GM03348 (cell line): Measurements from ENCODE around the gene ITPR1.
A peak's percentile ranks its signal among the peaks of the same experiment; 100 is the strongest.

ENCODE experiments used
- DNase-seq: peaks from one replicate; pipeline ENCODE4 v3.0.0; 2012; ENCODE audit warnings: low spot score

The ITPR1 gene

GRCh38 chr3:4687596-4687995 lies 194.4 kb downstream of the ITPR1 start:
- DNase-seq = no peak

GRCh38 chr3:4688411-4688810 lies 195.3 kb downstream of the ITPR1 start:
- no peak for DNase-seq

GRCh38 chr3:4689021-4689420 lies 195.9 kb downstream of the ITPR1 start:
- DNase-seq = no peak

GRCh38 chr3:4690277-4690676 lies 197.1 kb downstream of the ITPR1 start:
- no peak for DNase-seq

- DNase-seq = no peak
Measured at GRCh38 chr3:4693620-4694019, 200.5 kb downstream of the ITPR1 start.

DNA sequence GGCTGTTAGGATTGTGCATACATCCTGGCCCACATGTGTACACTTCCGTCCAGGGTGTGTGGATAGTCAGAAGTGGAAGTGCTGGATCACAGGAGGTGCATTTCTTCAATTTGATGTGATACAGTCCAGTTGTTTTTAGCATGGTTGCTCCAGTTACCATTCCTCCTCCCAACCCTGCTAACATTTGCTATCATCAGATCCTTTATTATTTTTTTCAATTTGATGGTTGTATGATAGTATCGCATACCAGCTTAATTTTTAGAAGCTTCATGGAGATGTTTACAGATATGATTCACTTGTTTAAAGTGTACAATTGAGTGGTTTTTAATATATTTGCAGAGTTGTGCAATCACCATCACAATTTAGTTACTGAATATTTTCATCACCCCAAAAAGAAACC lies 202.7 kb downstream of the ITPR1 start:
- no peak for DNase-seq

DNA sequence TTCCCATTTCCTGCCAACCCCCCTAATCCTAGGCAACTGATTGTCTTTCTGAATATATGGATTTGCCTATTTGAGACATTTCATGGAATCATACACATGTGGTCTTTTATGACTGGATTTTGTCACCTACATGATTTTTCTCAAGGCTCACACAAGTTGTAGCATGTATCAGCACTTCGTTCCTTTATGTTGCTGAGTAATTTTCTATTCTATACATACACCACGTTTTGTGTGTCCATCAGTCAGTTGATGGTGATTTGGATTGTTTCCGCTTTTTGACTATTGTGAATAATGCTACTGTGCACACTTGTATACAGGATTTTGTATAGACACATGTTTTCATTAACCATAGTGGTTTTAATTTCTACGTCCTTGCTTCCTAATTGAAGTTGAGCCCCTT lies 203.1 kb downstream of the ITPR1 start:
- no peak for DNase-seq

GRCh38 chr3:4698125-4698821 lies 205.1 kb downstream of the ITPR1 start:
- no peak for DNase-seq

DNA sequence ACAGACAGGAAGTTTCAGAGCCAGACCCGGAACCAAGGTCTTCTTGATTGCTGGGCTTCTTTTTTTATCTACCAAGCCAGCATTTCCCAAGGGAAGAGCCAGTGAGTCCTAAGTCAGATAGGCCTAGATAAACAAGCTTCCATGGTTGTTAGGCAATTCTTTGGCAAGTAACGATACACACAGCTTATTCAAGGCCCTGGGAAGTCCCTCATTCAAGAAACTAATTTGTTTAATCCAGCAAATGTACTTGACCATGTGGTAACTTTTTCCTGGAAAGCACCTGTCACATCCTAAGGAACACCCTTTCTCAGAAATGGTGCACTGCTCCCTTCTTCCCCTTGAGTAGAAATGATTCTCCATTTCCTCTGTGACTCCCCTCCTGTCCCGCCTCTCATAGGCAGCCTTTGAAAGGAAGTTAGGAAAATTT lies 209.9 kb downstream of the ITPR1 start:
- no peak for DNase-seq

- no peak for DNase-seq
Measured at GRCh38 chr3:4704552-4704951, 211.4 kb downstream of the ITPR1 start.

- DNase-seq = no peak
Measured at GRCh38 chr3:4707324-4707723, 214.2 kb downstream of the ITPR1 start.

- no peak for DNase-seq
Measured at GRCh38 chr3:4708230-4708629, 215.1 kb downstream of the ITPR1 start.

GRCh38 chr3:4709341-4709740 lies 216.2 kb downstream of the ITPR1 start:
- DNase-seq = peak; percentile 38

- DNase-seq = no peak
Measured at GRCh38 chr3:4710191-4710590, 217.0 kb downstream of the ITPR1 start.

- no peak for DNase-seq
Measured at GRCh38 chr3:4711680-4711992, 218.5 kb downstream of the ITPR1 start.

DNA sequence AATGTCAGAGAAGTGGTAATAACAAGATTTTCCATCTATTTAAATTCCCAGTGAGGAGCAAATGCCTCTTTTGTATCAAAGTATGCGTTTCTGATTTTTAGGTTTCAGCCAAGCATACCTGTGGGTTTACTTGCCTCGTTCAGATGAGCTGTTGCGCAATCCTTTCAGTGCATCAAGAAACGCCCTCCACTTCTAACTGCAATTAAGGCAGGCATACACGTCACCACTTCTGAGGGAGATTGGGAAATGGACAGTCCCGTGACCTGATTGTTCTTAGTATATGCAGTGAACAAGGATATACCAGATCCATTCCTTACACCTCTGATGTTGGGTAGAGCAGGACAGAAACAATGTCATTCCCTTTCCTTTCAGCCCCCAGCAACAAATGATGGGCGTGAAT lies 219.0 kb downstream of the ITPR1 start:
- DNase-seq = no peak

- no peak for DNase-seq
Measured at GRCh38 chr3:4714045-4714444, 220.9 kb downstream of the ITPR1 start.

GRCh38 chr3:4716266-4716665 lies 223.1 kb downstream of the ITPR1 start:
- no peak for DNase-seq

- DNase-seq = peak; percentile 75
Measured at GRCh38 chr3:4716706-4717362, 223.7 kb downstream of the ITPR1 start.

DNA sequence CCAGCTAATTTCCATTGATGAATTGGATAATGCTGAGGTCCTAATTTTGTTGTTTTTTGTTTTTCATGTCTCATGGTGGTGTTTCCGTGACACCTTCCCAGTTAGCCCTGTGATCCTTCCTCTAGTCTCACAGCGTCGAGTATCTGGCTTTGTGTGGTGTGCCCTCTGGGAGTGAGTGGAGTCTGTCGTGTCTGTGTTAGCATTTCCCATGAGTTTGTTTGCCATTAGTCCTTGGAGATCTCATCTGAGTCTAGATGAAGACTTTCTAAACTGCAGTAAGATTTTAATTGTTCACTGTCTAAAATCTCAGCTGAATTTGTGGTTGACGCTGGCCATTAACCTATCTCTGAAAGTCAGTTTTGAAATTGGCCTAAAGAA lies 224.2 kb downstream of the ITPR1 start:
- DNase-seq = no peak

DNA sequence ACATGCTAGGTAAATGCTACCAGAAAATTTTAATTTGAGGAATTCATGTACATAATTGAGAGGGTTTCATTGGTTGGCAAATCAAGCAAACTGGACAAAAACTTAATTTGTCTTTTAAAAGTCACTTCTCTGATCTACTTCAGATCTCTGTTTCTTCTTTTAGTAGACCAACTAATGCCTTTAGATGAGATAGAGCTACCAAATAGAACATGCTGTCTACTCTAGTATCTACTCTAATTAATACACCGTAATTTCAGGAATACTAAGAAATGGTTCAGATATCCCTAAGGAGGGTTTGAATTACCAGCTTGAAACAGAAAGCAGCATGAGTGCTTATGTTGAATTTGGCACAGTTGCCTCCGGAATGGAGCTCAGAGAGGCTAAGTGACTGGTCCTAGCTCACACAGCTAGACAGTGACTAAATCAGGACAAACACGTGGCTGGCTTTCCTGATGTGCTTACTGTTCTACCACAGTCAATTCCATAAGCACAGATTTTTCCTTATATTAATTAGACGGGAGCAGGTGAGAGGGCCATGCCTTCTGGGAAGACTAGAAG lies 225.1 kb downstream of the ITPR1 start:
- DNase-seq = no peak

DNA sequence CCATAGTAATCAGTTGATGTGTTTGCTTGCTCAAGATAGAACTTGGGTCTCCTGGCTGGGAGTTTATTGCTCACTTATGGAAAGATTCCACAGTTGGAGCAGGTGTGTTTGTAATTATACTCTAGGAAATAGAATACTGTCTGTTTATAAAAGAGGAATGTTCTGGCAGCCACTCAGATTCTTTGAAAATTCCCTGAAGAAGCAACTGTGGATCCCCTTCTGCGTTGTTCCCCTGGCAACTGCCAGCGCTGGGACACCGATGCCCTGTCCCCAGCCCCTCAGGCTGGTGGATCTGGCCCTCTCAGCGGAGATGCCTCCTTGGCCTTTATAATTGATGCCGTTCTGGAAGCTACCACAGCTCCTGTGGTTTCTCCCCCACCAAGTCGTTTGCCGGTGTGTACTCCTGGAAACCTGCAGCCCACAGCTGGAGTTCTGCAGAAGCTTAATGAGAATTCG lies 225.9 kb downstream of the ITPR1 start:
- DNase-seq = no peak

DNA sequence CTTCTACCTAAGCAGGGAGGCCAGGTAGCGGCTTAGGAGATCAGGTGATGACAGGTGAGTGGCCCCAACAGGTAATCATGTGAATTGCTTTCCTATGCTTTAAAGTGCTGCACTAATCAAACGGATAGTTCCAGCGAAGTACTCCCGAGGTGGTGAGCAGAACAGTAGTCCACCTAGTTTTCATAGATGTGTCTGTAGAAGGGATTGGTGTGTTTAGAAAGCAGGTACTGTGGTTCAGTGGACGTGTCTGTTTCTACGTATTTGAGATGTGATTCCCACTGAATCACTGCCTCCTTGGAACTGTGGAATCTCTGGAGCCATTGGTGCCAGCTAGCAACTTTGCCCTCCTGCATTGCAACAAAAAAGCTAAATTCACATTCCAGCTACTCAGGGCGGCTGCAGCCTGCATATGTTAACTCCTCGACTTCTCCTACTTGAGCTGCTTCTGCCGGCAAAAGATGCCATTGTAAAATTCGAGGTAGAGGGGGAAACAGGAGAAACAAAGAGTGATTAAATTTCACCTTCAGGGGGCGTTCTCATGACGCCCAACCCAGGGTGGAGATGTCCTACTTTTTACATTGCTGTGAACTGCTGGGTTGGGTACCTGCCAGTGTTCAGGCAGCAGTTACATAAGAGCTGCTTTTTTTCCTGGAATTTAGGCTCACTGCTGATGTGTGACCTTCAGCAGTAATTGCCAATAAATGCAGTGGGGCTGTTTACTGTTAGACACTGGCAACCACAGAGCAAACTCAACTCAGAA lies 227.3 kb downstream of the ITPR1 start:
- DNase-seq = peak; percentile 73
